Prostate gland (tissue), 2 donors: Measurements from ENCODE around the gene TFEC.

ENCODE experiments used
- POLR2A ChIP-seq: fragments of 450-650 bp; IDR thresholded peaks from one replicate; pipeline ENCODE4 v1.6.1; 2016; ENCODE audit warnings: antibody characterized with exemption, mild to moderate bottlenecking
- POLR2AphosphoS5 ChIP-seq: sonication (generic); formaldehyde crosslinking; IDR thresholded peaks from one replicate; pipeline ENCODE4 v1.6.1; 2017; ENCODE audit warnings: antibody characterized with exemption
- TF ChIP-seq, protein P1 (sequence below), 4 experiments: fragments of 200-600 bp in 2 of 4; fragments of 450-650 bp in 2 of 4; sonication (generic) in 2 of 4; IDR thresholded peaks; 1 replicate in 3 of 4; 2 replicates in 1 of 4; pipeline ENCODE4 v1.5.1; 2016 to 2019; ENCODE audit warnings: antibody characterized with exemption in 4 of 4, mild to moderate bottlenecking in 2 of 4, moderate library complexity in 2 of 4

DNA sequence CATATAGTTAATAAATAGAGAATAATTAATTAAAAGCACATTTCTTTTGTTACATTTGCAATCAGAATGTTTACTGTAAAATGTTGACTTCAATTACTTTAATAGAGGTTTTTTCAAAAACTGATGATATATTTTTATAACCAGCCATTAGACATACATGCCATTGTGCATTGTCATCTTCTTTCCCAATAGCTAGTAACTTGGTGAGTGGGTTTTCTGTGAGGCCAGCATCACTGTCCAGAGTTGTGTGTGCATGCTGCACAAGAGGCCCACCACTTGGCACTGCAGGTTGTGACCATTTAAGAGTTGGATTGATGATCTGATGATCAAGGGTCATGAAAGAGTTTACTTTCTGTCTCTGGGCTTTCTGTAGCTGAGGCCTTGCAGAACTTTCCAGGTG lies 46.5 kb downstream of the TFEC start:
- no peak for TF ChIP-seq POLR2A
- TF ChIP-seq, protein P1, sequence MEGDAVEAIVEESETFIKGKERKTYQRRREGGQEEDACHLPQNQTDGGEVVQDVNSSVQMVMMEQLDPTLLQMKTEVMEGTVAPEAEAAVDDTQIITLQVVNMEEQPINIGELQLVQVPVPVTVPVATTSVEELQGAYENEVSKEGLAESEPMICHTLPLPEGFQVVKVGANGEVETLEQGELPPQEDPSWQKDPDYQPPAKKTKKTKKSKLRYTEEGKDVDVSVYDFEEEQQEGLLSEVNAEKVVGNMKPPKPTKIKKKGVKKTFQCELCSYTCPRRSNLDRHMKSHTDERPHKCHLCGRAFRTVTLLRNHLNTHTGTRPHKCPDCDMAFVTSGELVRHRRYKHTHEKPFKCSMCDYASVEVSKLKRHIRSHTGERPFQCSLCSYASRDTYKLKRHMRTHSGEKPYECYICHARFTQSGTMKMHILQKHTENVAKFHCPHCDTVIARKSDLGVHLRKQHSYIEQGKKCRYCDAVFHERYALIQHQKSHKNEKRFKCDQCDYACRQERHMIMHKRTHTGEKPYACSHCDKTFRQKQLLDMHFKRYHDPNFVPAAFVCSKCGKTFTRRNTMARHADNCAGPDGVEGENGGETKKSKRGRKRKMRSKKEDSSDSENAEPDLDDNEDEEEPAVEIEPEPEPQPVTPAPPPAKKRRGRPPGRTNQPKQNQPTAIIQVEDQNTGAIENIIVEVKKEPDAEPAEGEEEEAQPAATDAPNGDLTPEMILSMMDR (IDR thresholded peaks at IDR 0.05) = no peak
- TF ChIP-seq POLR2AphosphoS5 = no peak
